HG03520 (cell line): ENCODE results near the gene LHFPL3.
A peak's percentile ranks its signal among the peaks of the same experiment; 100 is the strongest.

ENCODE experiments used
- ATAC-seq: cut with Tn5 transposase; IDR thresholded peaks from one replicate; pipeline ENCODE4 v1.9.1; 2021; ENCODE audit warnings: mild to moderate bottlenecking, moderate library complexity; ENCODE audit not compliant: unreplicated experiment

The LHFPL3 gene

GRCh38 chr7:104883718-104884452 lies 555.5 kb downstream of the LHFPL3 start:
- ATAC-seq: peak; percentile 82

- ATAC-seq: no peak
Measured at GRCh38 chr7:104886651-104887050, 558.2 kb downstream of the LHFPL3 start.

GRCh38 chr7:104890216-104890615 lies 561.8 kb downstream of the LHFPL3 start:
- no peak for ATAC-seq

- ATAC-seq: no peak
Measured at GRCh38 chr7:104891949-104892348, 563.5 kb downstream of the LHFPL3 start.

- ATAC-seq: no peak
Measured at GRCh38 chr7:104894314-104894713, 565.9 kb downstream of the LHFPL3 start.

GRCh38 chr7:104894726-104895521 lies 566.5 kb downstream of the LHFPL3 start:
- ATAC-seq: no peak

GRCh38 chr7:104895522-104896236 lies 567.3 kb downstream of the LHFPL3 start:
- ATAC-seq: peak; percentile 30

- no peak for ATAC-seq
Measured at GRCh38 chr7:104898434-104898833, 570.0 kb downstream of the LHFPL3 start.

- ATAC-seq: no peak
Measured at GRCh38 chr7:104900525-104901239, 572.3 kb downstream of the LHFPL3 start.

GRCh38 chr7:104901240-104901619 lies 572.8 kb downstream of the LHFPL3 start:
- no peak for ATAC-seq

GRCh38 chr7:104902183-104902582 lies 573.8 kb downstream of the LHFPL3 start:
- ATAC-seq: no peak

- no peak for ATAC-seq
Measured at GRCh38 chr7:104903044-104903443, 574.6 kb downstream of the LHFPL3 start.

GRCh38 chr7:104903846-104904245 lies 575.4 kb downstream of the LHFPL3 start:
- ATAC-seq: no peak

- no peak for ATAC-seq
Measured at GRCh38 chr7:104906032-104906431, 577.6 kb downstream of the LHFPL3 start.

- no peak for ATAC-seq
Measured at GRCh38 chr7:104906556-104906955, 578.2 kb downstream of the LHFPL3 start.

- no peak for ATAC-seq
Measured at GRCh38 chr7:104908636-104909035, 580.2 kb downstream of the LHFPL3 start.

- ATAC-seq: no peak
Measured at GRCh38 chr7:104909096-104909495, 580.7 kb downstream of the LHFPL3 start.

GRCh38 chr7:104914421-104914820 lies 586.0 kb downstream of the LHFPL3 start:
- ATAC-seq: no peak

- no peak for ATAC-seq
Measured at GRCh38 chr7:104921596-104921995, 593.2 kb downstream of the LHFPL3 start.

- ATAC-seq: no peak
Measured at GRCh38 chr7:104922182-104923009, 594.0 kb downstream of the LHFPL3 start.
